SHP77 treated with DMSO at 0.1 percent for 48 hours (cell line): ENCODE results near the gene TNK1.

Source experiments
- DNase-seq: peaks from one replicate; lab custom pipeline; 2025; lab: John Stamatoyannopoulos, UW

TNK1 gene

GRCh38 chr17:7392696-7393612, 12.1 kb downstream of the TNK1 start:
- DNase-seq: no peak

GRCh38 chr17:7393613-7394451, 12.9 kb downstream of the TNK1 start:
- DNase-seq: no peak

- DNase-seq: peak; percentile 80
These were observed 13.7 kb downstream of the TNK1 start, which contains the start of gene PLSCR3 for GRCh38 chr17:7394452-7395191. Gene PLSCR3, minus strand, starts transcription at chr17:7394525. Its CDS starts 415 bp downstream, at chr17:7394110.

- no peak for DNase-seq
These were observed 15.3 kb downstream of the TNK1 start for GRCh38 chr17:7396147-7396546.

- no peak for DNase-seq
These were observed 17.7 kb downstream of the TNK1 start for GRCh38 chr17:7398612-7399011.

- no peak for DNase-seq
These were observed 22.3 kb downstream of the TNK1 start for GRCh38 chr17:7403043-7403726.

GRCh38 chr17:7403727-7403976, 22.8 kb downstream of the TNK1 start:
- DNase-seq: peak; percentile 70

GRCh38 chr17:7403977-7404736, 23.3 kb downstream of the TNK1 start, which contains the start of gene TMEM256:
Gene TMEM256, minus strand, starts transcription at chr17:7404097. Its CDS starts 13 bp downstream, at chr17:7404084.
- DNase-seq: peak; percentile 100

GRCh38 chr17:7404737-7405349, 24.0 kb downstream of the TNK1 start:
- no peak for DNase-seq

- no peak for DNase-seq
These were observed 24.7 kb downstream of the TNK1 start for GRCh38 chr17:7405350-7406234.

GRCh38 chr17:7406235-7406825, 25.4 kb downstream of the TNK1 start:
- DNase-seq: no peak

GRCh38 chr17:7407082-7407481, 26.2 kb downstream of the TNK1 start:
- no peak for DNase-seq

- no peak for DNase-seq
These were observed 26.8 kb downstream of the TNK1 start, which contains the start of gene NLGN2 for GRCh38 chr17:7407485-7408251. Gene NLGN2, plus strand, starts transcription at chr17:7407845. Its CDS starts 411 bp downstream, at chr17:7408256.

- no peak for DNase-seq
These were observed 27.4 kb downstream of the TNK1 start for GRCh38 chr17:7408252-7408727.

GRCh38 chr17:7408863-7409262, 28.0 kb downstream of the TNK1 start:
- DNase-seq: no peak

- DNase-seq: no peak
These were observed 28.8 kb downstream of the TNK1 start for GRCh38 chr17:7409716-7410115.

GRCh38 chr17:7410634-7411426, 29.9 kb downstream of the TNK1 start:
- no peak for DNase-seq
